H54 (cell line): ENCODE results near the gene CC2D1A.

Experiments
- DNase-seq: peaks from one replicate; pipeline ENCODE4 v3.0.0; 2011; ENCODE audit warnings: low spot score, mixed read lengths; ENCODE audit not compliant: insufficient read length
- FAIRE-seq: peaks from 3 replicates; lab custom pipeline; 2011; peaks lifted over from hg19 to GRCh38; lab: Jason Lieb, UNC
- POLR2A ChIP-seq: IDR thresholded peaks from 2 replicates; pipeline ENCODE4 v1.6.1; 2011; ENCODE audit warnings: low read depth, mild to moderate bottlenecking, low read length

Gene CC2D1A

GRCh38 chr19:13952931-13953531, 47.0 kb downstream of the CC2D1A start:
- FAIRE-seq (no peak), DNase-seq (peak; percentile 64)
- TF ChIP-seq POLR2A: peak; percentile 41; the same call in 1 of the 2 replicates

- FAIRE-seq (no peak), DNase-seq (no peak)
- no peak for TF ChIP-seq POLR2A
Measured at GRCh38 chr19:13954185-13954584, 48.2 kb downstream of the CC2D1A start.

DNA sequence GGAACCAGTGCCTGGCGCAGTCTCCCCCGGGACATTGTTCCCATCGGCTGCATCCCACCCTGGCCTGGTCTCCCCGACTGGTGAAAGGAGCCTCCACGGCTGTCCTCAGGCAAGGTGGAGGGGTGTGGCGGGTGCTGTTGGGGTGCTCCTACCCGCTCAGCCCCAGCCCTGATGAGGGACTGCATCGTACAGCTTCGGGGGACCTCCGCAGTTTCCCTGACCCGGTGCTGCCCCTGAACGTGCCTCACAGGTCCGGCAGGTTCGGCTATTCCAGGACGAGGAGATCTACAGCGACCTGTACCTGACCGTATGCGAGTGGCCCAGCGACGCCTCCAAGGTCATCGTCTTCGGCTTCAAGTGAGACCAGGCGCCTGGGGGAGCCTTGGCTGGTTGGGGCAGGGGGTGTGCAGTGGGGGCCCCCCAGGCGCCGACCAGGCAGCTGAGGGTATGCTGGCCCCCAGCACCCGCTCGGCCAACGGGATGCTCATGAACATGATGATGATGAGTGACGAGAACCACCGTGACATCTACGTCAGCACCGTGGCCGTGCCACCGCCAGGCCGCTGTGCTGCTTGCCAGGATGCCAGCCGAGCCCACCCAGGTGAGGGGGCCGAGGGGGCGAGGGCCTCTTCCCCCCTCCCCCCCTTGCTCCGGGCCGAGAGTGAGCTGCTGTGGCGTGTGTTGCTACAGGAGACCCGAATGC, 49.8 kb downstream of the CC2D1A start:
- no peak for TF ChIP-seq POLR2A
- FAIRE-seq (no peak), DNase-seq (no peak)

GRCh38 chr19:13956365-13956744, 50.4 kb downstream of the CC2D1A start:
- FAIRE-seq: no peak
- no peak for DNase-seq
- TF ChIP-seq POLR2A: no peak

DNA sequence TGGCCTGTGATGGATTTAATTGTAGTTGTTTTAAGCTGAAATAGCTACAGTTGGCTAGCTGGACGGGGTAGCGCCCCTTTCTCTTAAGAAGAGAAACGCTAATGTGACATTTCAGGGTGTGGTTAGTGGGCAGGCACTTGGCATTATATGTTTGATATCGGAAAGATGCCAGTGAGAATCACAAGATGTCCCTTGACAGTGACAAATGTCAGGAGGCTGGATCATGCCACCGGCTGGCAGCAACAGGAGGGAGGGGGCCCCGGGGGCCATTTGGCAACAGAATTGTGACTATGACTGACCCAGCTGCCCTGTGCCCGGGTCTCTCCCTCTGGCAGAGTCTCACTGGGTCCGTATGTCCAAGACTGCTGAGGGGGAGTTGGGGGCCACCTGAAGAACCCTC, 51.0 kb downstream of the CC2D1A start:
- TF ChIP-seq POLR2A: no peak
- DNase-seq (no peak), FAIRE-seq (no peak)

GRCh38 chr19:13958043-13958442, 52.0 kb downstream of the CC2D1A start:
- no peak for TF ChIP-seq POLR2A
- no peak for FAIRE-seq
- DNase-seq: no peak

DNA sequence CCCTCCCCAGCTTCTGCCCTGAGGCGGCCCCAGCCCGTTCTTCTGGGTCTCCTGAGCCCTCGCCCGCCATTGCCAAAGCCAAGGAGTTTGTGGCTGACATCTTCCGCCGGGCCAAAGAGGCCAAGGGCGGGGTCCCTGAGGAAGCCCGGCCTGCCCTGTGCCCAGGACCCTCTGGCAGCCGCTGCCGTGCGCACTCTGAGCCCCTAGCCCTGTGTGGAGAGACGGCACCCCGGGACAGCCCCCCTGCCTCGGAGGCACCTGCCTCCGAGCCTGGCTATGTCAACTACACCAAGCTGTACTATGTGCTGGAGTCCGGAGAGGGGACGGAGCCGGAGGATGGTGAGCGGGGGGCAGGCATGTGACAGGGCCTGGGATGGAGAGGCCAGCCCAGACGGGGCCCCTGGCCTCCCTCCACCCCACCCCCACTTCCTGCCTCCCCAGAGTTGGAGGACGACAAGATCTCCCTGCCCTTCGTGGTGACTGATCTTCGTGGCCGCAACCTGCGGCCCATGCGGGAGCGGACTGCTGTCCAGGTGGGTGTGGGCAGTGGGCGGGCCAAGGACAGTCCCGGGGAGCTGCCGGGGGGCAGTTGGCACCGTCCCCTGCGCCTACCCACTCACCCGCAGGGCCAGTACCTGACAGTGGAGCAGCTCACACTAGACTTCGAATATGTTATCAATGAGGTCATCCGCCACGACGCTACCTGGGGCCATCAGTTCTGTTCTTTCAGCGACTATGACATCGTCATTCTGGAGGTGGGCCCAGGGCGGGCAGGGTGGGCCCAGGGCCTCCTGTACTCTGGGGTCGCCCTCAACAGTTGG, 53.4 kb downstream of the CC2D1A start:
- DNase-seq: no peak
- FAIRE-seq: no peak
- no peak for TF ChIP-seq POLR2A

GRCh38 chr19:13959962-13960862, 54.2 kb downstream of the CC2D1A start:
- DNase-seq (no peak), FAIRE-seq (no peak)
- TF ChIP-seq POLR2A: no peak

- no peak for TF ChIP-seq POLR2A
- DNase-seq (no peak), FAIRE-seq (no peak)
Measured at GRCh38 chr19:13960863-13961784, 55.1 kb downstream of the CC2D1A start.

DNA sequence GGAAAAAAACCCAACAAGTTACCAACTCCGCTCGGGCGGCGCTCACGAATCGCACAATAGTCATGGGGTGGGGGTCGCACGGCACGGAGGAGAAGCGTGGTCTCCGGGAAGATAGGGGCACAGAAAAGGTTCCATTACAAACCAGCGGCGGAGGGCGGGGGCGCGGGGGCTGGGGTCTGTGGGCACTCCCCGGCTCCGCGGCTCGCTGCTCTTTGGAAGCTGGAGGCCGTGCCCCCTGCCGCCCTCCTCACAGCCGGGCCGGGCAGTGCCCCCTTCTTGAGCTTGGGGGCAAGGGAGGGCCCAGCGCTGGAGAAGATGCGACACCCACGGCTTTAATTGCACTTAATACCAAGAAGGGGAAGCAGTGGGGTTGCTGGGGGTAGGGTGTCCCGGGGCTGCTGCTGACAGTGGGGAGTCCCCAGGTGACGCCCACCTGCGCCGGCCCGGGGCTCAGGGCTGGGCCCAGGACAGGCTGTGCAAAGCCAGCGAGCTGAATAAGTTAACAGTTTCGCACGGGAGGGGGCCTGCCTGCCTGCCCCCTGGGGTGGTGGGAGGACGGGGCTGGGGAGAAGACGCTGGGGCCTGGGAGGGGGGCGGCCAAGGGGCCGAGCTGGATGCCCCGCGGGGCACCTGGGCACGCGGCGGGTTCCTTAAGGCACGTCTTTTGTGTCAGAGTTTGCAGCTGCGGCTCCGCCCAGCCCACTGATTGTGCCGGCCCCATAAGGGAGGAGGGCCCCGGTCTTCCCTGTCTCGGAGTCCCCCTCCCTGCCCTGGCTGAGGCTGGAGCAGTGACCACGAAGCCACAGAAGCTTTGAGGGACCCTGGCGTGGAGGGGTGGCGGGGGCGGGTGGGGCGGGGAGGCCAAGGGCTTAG, 56.1 kb downstream of the CC2D1A start:
- FAIRE-seq (no peak), DNase-seq (no peak)
- TF ChIP-seq POLR2A: no peak

DNA sequence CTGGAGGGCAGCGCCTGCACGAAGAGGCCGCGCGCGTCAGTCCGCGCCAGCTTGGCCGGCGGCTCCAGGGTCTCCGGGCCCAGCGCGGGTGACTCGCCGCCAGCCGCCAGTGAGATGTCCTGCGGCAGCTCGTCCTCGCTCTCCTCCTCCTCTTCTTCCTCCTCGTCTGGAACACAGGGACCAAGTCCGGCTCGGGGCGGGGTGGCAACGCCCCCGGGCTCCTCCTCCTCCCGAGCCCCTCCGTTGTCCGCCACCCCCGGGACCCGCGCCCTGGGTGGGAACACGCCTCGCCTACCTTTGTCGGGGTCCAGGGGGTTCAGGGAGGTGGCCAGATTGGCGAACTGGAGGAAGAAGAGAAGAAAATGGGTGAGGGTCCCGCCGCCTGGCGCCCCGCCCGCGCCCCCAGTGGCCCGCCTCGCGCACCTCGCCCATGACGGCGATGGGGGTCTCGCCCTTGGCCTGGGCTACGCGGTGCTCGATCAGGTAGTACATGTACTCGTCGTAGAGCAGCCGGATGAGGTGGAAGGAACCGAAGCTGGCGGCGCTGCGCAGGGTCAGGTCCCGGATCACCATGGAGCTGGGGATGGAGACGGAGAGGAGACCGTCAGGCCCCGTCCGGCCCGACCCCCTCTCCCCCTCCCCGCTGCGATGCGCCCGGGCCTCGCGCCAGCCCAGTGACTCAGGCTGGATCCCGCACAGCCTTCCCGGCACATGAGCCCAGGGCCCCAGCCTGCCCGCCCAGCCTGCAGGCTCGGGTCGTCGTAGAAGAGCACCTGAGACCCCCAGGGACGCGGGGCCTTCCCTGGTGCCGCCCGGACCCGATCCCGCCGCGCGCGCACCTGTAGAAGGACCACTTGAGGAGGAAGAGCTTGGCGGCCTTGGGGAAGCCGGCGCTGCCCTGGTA, 57.0 kb downstream of the CC2D1A start:
- no peak for TF ChIP-seq POLR2A
- no peak for DNase-seq
- no peak for FAIRE-seq
